Measurements from ENCODE around the gene TNFRSF25. TPM values are rescaled to one million over a fixed set of nuclear protein-coding genes. Genes with fewer than 3 reads are reported as not detected.

Gene TNFRSF25
- total and polyA plus RNA-seq, 2 of the 8 experiments (the other 6 are each of a cell fraction or from before 2014, with no cell fraction given) = 10.7 to 19.5 TPM

- no peaks in the 10 kb centered on the region for H3K79me1 ChIP-seq (ENCODE audit: low read depth, low read length)
- H4K8ac ChIP-seq (ENCODE audit: extremely low read depth, insufficient read depth, low read length) = no peak overlapping the region
- H3K23ac ChIP-seq (ENCODE audit: insufficient read length) = no peak overlapping the region
- no peaks in the 10 kb centered on the region for H3K79me2 ChIP-seq (ENCODE audit: control insufficient read depth in 1 of 2, insufficient read depth in 2 of 2, low read length in 2 of 2)
- H3K4me2 ChIP-seq (ENCODE audit: insufficient read depth in 1 of 2, low read depth in 2 of 2, low read length in 2 of 2) = no peak overlapping the region
- no peak overlapping the region for H2BK12ac ChIP-seq (ENCODE audit: low read depth, low read length)
- no peaks in the 10 kb centered on the region for H3K23me2 ChIP-seq (ENCODE audit: low read depth, low read length)
- no peak for TF ChIP-seq E2F6 (IDR thresholded peaks at IDR 0.05)
- no peak for TF ChIP-seq TBP (IDR thresholded peaks at IDR 0.05; ENCODE audit: low read depth, low read length)
- no peak for TF ChIP-seq CBX8 (IDR thresholded peaks at IDR 0.05; ENCODE audit: borderline replicate concordance, low read depth, low read length)
- no peak for TF ChIP-seq SP1 (IDR thresholded peaks at IDR 0.05; ENCODE audit: low read depth, low read length)
- 82% methylated on average over 8 of the region's 8 CpGs; no CpG with 5 or more reads in 1 of the 2 experiments for WGBS, 2 experiments (ENCODE audit: extremely low coverage in 1 of 2, insufficient coverage in 1 of 2, insufficient read length in 1 of 2, insufficient replicate concordance in 2 of 2, low coverage in 1 of 2, low lambda C conversion rate in 2 of 2, missing lambda C conversion rate in 1 of 2)
- no peak overlapping the region for H3K18ac ChIP-seq (ENCODE audit: extremely low read depth, low read length)
- CTCF ChIA-PET (ENCODE audit: partially characterized antibody) = interaction anchor here (1.4 to 4.2 kb wide), 8 partner anchors 9 to 75 kb away, joined by 4 to 19 read pairs (median 5); no protein-coding TSS in a partner anchor
- no peak overlapping the region for H2BK5ac ChIP-seq (ENCODE audit: low read depth, low read length)
- H3K36me3 ChIP-seq (ENCODE audit: control insufficient read depth in 2 of 4, insufficient read depth in 4 of 4, low read length in 3 of 4) = no peaks in the 10 kb centered on the region
- H3K27ac ChIP-seq (ENCODE audit: low read depth, low read length) = no peak overlapping the region
- no peaks in the 10 kb centered on the region; a peak in 3 of 7 replicates for H3K4me1 ChIP-seq (replicated peaks in 1 of 4; ENCODE audit: control insufficient read depth in 3 of 4, insufficient read depth in 4 of 4, low read length in 3 of 4)
- H3K14ac ChIP-seq (ENCODE audit: insufficient read length) = no peak overlapping the region
- no peak overlapping the region for H2BK15ac ChIP-seq (ENCODE audit: low read length)
- H3K4me3 ChIP-seq (ENCODE audit: extremely low read depth in 1 of 4, insufficient read depth in 2 of 4, low read depth in 3 of 4, low read length in 4 of 4) = no peak overlapping the region
- H4K20me1 ChIP-seq (replicated peaks in 1 of 2; ENCODE audit: control insufficient read depth in 1 of 2, insufficient read depth in 2 of 2, low read length in 2 of 2) = no peaks in the 10 kb centered on the region
- no peak overlapping the region for H3K9ac ChIP-seq (replicated peaks in 1 of 4; ENCODE audit: extremely low read depth in 1 of 4, low read depth in 3 of 4, low read length in 3 of 4)
- H2AFZ ChIP-seq (ENCODE audit: low read length) = no peak overlapping the region
- no peak for FAIRE-seq
- H2BK120ac ChIP-seq (replicated peaks; ENCODE audit: low read depth, low read length) = no peak overlapping the region
- no peaks in the 10 kb centered on the region for H3K27me3 ChIP-seq (replicated peaks in 1 of 4; ENCODE audit: control insufficient read depth in 3 of 4, extremely low read depth in 1 of 4, insufficient read depth in 3 of 4, low read length in 3 of 4)
- no peak overlapping the region for H3K56ac ChIP-seq (replicated peaks; ENCODE audit: insufficient read length, low read depth, low read length)
- no peak overlapping the region for H2AK5ac ChIP-seq (ENCODE audit: low read depth, low read length)
- no peaks in the 10 kb centered on the region for H3K9me3 ChIP-seq (ENCODE audit: insufficient read depth in 2 of 2, low read depth in 1 of 2, low read length in 1 of 2)
- H4K91ac ChIP-seq (replicated peaks; ENCODE audit: insufficient read length, low read length) = no peak overlapping the region
- DNase-seq (ENCODE audit: low read depth in 1 of 2, low spot score in 2 of 2) = no peak
- no peak overlapping the region for H2BK20ac ChIP-seq (ENCODE audit: low read length)
- POLR2A ChIA-PET (ENCODE audit: partially characterized antibody) = interaction anchor here (1.0 to 2.3 kb wide), 5 partner anchors 10 to 22 kb away, joined by 3 to 7 read pairs (median 4); no protein-coding TSS in a partner anchor
- no peak overlapping the region for H4K5ac ChIP-seq (ENCODE audit: insufficient read length, low read depth, low read length)
- H3K4ac ChIP-seq (replicated peaks; ENCODE audit: insufficient read length, low read depth, low read length) = no peak overlapping the region
These were observed 46.9 kb upstream of the TNFRSF25 start for GRCh38 chr1:6512908-6513280.

Data from H1 (cell line).